HEK293 (cell line): ENCODE results near the gene HTRA2.

Experiments used
- ATF2 ChIP-seq: fragments of 450-650 bp; formaldehyde crosslinking; IDR thresholded peaks from 2 replicates; pipeline ENCODE4 v1.5.1; 2016; ENCODE audit warnings: missing biosample characterization, missing genetic modification characterization, low read depth
- KLF8 ChIP-seq: fragments of 450-650 bp; formaldehyde crosslinking; IDR thresholded peaks from 2 replicates; pipeline ENCODE4 v1.5.1; 2016; ENCODE audit warnings: missing biosample characterization, missing genetic modification characterization
- SP3 ChIP-seq: fragments of 450-650 bp; formaldehyde crosslinking; IDR thresholded peaks from 2 replicates; pipeline ENCODE4 v1.5.1; 2016; ENCODE audit warnings: missing biosample characterization, missing genetic modification characterization
- SP7 ChIP-seq: fragments of 450-650 bp; formaldehyde crosslinking; IDR thresholded peaks from 2 replicates; pipeline ENCODE4 v1.5.1; 2016; ENCODE audit warnings: missing biosample characterization, missing genetic modification characterization
- ZBTB10 ChIP-seq: fragments of 450-650 bp; formaldehyde crosslinking; IDR thresholded peaks from 2 replicates; pipeline ENCODE4 v1.5.1; 2016; ENCODE audit warnings: missing biosample characterization, missing genetic modification characterization
- ZBTB8A ChIP-seq: fragments of 450-650 bp; formaldehyde crosslinking; IDR thresholded peaks from 2 replicates; pipeline ENCODE4 v1.5.1; 2016; ENCODE audit warnings: missing biosample characterization, missing genetic modification characterization
- ZEB2 ChIP-seq: fragments of 450-650 bp; formaldehyde crosslinking; IDR thresholded peaks from 2 replicates; pipeline ENCODE4 v1.5.1; 2016; ENCODE audit warnings: missing biosample characterization, missing genetic modification characterization
- ZNF341 ChIP-seq: fragments of 450-650 bp; formaldehyde crosslinking; IDR thresholded peaks from 2 replicates; pipeline ENCODE4; 2016; ENCODE audit warnings: low read depth, missing biosample characterization, missing genetic modification characterization
- ZNF501 ChIP-seq: fragments of 450-650 bp; formaldehyde crosslinking; IDR thresholded peaks from 2 replicates; pipeline ENCODE4 v1.5.1; 2016; ENCODE audit warnings: missing biosample characterization, missing genetic modification characterization
- ZNF514 ChIP-seq: fragments of 450-650 bp; formaldehyde crosslinking; IDR thresholded peaks from 2 replicates; pipeline ENCODE4 v1.5.1; 2016; ENCODE audit warnings: missing biosample characterization, missing genetic modification characterization
- ZNF600 ChIP-seq: fragments of 450-650 bp; formaldehyde crosslinking; IDR thresholded peaks from 2 replicates; pipeline ENCODE4 v1.5.1; 2016; ENCODE audit warnings: missing biosample characterization, missing genetic modification characterization
- ZNF654 ChIP-seq: fragments of 450-650 bp; formaldehyde crosslinking; IDR thresholded peaks from 2 replicates; pipeline ENCODE4 v1.5.1; 2016; ENCODE audit warnings: low read depth, missing biosample characterization, missing genetic modification characterization
- ZNF660 ChIP-seq: fragments of 450-650 bp; IDR thresholded peaks from 2 replicates; pipeline ENCODE4 v1.5.1; 2018; ENCODE audit warnings: missing biosample characterization, mild to moderate bottlenecking, missing genetic modification characterization
- ZNF677 ChIP-seq: fragments of 450-650 bp; IDR thresholded peaks from 2 replicates; pipeline ENCODE4 v1.5.0; 2018; ENCODE audit warnings: missing biosample characterization, mild to moderate bottlenecking, missing genetic modification characterization, moderate library complexity
- ZNF692 ChIP-seq: fragments of 450-650 bp; formaldehyde crosslinking; IDR thresholded peaks from 2 replicates; pipeline ENCODE4 v1.5.1; 2016; ENCODE audit warnings: missing biosample characterization, missing genetic modification characterization
- ZNF76 ChIP-seq: fragments of 450-650 bp; formaldehyde crosslinking; IDR thresholded peaks from 2 replicates; pipeline ENCODE4; 2016; ENCODE audit warnings: low read depth, missing biosample characterization, missing genetic modification characterization, borderline replicate concordance
- ZNF843 ChIP-seq: fragments of 450-650 bp; formaldehyde crosslinking; IDR thresholded peaks from 2 replicates; pipeline ENCODE4 v1.5.1; 2016; ENCODE audit warnings: missing biosample characterization, missing genetic modification characterization
- ZXDB ChIP-seq: fragments of 450-650 bp; formaldehyde crosslinking; IDR thresholded peaks from 2 replicates; pipeline ENCODE4 v1.5.1; 2016; ENCODE audit warnings: missing biosample characterization, missing genetic modification characterization
- TF ChIP-seq, protein P1 (sequence below): fragments of 450-650 bp; formaldehyde crosslinking; conservative IDR thresholded peaks from 2 replicates; pipeline ENCODE4 v1.5.1; 2016; ENCODE audit warnings: low read depth, missing biosample characterization, missing genetic modification characterization
- TF ChIP-seq, protein P2 (sequence below): fragments of 450-650 bp; formaldehyde crosslinking; conservative IDR thresholded peaks from 2 replicates; pipeline ENCODE4 v1.5.1; 2016; ENCODE audit warnings: low read depth, missing biosample characterization, missing genetic modification characterization
- TF ChIP-seq, protein P3 (sequence below): fragments of 450-650 bp; formaldehyde crosslinking; IDR thresholded peaks from 2 replicates; pipeline ENCODE4 v1.5.1; 2016; ENCODE audit warnings: missing biosample characterization, missing genetic modification characterization

The HTRA2 gene

GRCh38 chr2:74482801-74483674 lies 46.7 kb upstream of the HTRA2 start, which contains the start of the genes CCDC142 and TTC31 (continued):
- TF ChIP-seq ZNF677 (tag by site-specific recombination) (no peak), KLF8 (tag by site-specific recombination) (peak; percentile 94), SP3 (tag by site-specific recombination) (peak; percentile 95), ZBTB8A (tag by site-specific recombination) (peak; percentile 78), ZXDB (tag by site-specific recombination) (0 out of 2 replicates have a peak, but pooled peaks have one; percentile 58), ZNF843 (tag by site-specific recombination) (no peak), ZNF660 (peak; percentile 41; the same call in 1 of the 2 replicates), SP7 (tag by site-specific recombination) (0 out of 2 replicates have a peak, but pooled peaks have one; percentile 35), ZNF654 (tag by site-specific recombination) (peak; percentile 71), ATF2 (tag by site-specific recombination) (no peak), ZNF341 (peak; percentile 82), ZNF692 (tag by site-specific recombination) (peak; percentile 40; the same call in 1 of the 2 replicates), ZNF514 (tag by site-specific recombination) (no peak), ZNF501 (tag by site-specific recombination) (peak; percentile 82; the same call in 1 of the 2 replicates), ZNF76 (tag by site-specific recombination) (peak; percentile 74), ZEB2 (tag by site-specific recombination) (peak; percentile 47; the same call in 1 of the 2 replicates), ZBTB10 (tag by site-specific recombination) (0 out of 2 replicates have a peak, but pooled peaks have one; percentile 34), ZNF600 (tag by site-specific recombination) (peak; percentile 67; the same call in 1 of the 2 replicates)
- TF ChIP-seq, protein P1, sequence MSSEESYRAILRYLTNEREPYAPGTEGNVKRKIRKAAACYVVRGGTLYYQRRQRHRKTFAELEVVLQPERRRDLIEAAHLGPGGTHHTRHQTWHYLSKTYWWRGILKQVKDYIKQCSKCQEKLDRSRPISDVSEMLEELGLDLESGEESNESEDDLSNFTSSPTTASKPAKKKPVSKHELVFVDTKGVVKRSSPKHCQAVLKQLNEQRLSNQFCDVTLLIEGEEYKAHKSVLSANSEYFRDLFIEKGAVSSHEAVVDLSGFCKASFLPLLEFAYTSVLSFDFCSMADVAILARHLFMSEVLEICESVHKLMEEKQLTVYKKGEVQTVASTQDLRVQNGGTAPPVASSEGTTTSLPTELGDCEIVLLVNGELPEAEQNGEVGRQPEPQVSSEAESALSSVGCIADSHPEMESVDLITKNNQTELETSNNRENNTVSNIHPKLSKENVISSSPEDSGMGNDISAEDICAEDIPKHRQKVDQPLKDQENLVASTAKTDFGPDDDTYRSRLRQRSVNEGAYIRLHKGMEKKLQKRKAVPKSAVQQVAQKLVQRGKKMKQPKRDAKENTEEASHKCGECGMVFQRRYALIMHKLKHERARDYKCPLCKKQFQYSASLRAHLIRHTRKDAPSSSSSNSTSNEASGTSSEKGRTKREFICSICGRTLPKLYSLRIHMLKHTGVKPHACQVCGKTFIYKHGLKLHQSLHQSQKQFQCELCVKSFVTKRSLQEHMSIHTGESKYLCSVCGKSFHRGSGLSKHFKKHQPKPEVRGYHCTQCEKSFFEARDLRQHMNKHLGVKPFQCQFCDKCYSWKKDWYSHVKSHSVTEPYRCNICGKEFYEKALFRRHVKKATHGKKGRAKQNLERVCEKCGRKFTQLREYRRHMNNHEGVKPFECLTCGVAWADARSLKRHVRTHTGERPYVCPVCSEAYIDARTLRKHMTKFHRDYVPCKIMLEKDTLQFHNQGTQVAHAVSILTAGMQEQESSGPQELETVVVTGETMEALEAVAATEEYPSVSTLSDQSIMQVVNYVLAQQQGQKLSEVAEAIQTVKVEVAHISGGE (tag by site-specific recombination) = peak; percentile 89
- TF ChIP-seq, protein P2, sequence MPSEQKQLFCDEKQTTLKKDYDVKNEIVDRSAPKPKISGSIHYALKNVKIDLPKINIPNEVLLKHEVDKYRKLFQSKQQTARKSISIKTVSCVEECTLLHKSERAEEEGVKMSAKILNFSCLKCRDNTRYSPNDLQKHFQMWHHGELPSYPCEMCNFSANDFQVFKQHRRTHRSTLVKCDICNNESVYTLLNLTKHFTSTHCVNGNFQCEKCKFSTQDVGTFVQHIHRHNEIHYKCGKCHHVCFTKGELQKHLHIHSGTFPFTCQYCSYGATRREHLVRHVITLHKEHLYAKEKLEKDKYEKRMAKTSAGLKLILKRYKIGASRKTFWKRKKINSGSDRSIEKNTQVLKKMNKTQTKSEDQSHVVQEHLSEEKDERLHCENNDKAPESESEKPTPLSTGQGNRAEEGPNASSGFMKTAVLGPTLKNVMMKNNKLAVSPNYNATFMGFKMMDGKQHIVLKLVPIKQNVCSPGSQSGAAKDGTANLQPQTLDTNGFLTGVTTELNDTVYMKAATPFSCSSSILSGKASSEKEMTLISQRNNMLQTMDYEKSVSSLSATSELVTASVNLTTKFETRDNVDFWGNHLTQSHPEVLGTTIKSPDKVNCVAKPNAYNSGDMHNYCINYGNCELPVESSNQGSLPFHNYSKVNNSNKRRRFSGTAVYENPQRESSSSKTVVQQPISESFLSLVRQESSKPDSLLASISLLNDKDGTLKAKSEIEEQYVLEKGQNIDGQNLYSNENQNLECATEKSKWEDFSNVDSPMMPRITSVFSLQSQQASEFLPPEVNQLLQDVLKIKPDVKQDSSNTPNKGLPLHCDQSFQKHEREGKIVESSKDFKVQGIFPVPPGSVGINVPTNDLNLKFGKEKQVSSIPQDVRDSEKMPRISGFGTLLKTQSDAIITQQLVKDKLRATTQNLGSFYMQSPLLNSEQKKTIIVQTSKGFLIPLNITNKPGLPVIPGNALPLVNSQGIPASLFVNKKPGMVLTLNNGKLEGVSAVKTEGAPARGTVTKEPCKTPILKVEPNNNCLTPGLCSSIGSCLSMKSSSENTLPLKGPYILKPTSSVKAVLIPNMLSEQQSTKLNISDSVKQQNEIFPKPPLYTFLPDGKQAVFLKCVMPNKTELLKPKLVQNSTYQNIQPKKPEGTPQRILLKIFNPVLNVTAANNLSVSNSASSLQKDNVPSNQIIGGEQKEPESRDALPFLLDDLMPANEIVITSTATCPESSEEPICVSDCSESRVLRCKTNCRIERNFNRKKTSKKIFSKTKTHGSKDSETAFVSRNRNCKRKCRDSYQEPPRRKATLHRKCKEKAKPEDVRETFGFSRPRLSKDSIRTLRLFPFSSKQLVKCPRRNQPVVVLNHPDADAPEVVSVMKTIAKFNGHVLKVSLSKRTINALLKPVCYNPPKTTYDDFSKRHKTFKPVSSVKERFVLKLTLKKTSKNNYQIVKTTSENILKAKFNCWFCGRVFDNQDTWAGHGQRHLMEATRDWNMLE (tag by site-specific recombination) = peak; percentile 87
- TF ChIP-seq, protein P3, sequence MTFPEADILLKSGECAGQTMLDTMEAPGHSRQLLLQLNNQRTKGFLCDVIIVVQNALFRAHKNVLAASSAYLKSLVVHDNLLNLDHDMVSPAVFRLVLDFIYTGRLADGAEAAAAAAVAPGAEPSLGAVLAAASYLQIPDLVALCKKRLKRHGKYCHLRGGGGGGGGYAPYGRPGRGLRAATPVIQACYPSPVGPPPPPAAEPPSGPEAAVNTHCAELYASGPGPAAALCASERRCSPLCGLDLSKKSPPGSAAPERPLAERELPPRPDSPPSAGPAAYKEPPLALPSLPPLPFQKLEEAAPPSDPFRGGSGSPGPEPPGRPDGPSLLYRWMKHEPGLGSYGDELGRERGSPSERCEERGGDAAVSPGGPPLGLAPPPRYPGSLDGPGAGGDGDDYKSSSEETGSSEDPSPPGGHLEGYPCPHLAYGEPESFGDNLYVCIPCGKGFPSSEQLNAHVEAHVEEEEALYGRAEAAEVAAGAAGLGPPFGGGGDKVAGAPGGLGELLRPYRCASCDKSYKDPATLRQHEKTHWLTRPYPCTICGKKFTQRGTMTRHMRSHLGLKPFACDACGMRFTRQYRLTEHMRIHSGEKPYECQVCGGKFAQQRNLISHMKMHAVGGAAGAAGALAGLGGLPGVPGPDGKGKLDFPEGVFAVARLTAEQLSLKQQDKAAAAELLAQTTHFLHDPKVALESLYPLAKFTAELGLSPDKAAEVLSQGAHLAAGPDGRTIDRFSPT (tag by site-specific recombination) = peak; percentile 83
